HG03064 (cell line): ENCODE measurements around the gene NAT9.

Experiments used
- ATAC-seq: cut with Tn5 transposase; IDR thresholded peaks from one replicate; pipeline ENCODE4 v1.9.1; 2021; ENCODE audit warnings: low read depth; ENCODE audit not compliant: unreplicated experiment

NAT9 gene

GRCh38 chr17:74732042-74732867 lies 43.9 kb downstream of the NAT9 start:
- ATAC-seq: no peak

- ATAC-seq: no peak
These were observed 44.9 kb downstream of the NAT9 start for GRCh38 chr17:74731347-74731605.

GRCh38 chr17:74730491-74731346 lies 45.4 kb downstream of the NAT9 start:
- ATAC-seq: no peak

GRCh38 chr17:74729866-74730265 lies 46.3 kb downstream of the NAT9 start:
- no peak for ATAC-seq

GRCh38 chr17:74729368-74729767 lies 46.8 kb downstream of the NAT9 start:
- ATAC-seq: no peak

GRCh38 chr17:74728702-74729075 lies 47.5 kb downstream of the NAT9 start:
- ATAC-seq: no peak

GRCh38 chr17:74728033-74728701 lies 48.0 kb downstream of the NAT9 start:
- no peak for ATAC-seq

GRCh38 chr17:74725111-74725510 lies 51.0 kb downstream of the NAT9 start:
- no peak for ATAC-seq

- no peak for ATAC-seq
These were observed 52.3 kb downstream of the NAT9 start for GRCh38 chr17:74723891-74724290.

- no peak for ATAC-seq
These were observed 53.4 kb downstream of the NAT9 start for GRCh38 chr17:74722782-74723181.
